ENCODE measurements around the gene KBTBD2. TPM values are rescaled to one million over a fixed set of nuclear protein-coding genes. Genes with fewer than 3 reads are reported as not detected.

KBTBD2 gene
- total and polyA plus RNA-seq, 2 of the 4 experiments (the other 2 are of a cell fraction), result 13.2 to 32.3 TPM

DNA sequence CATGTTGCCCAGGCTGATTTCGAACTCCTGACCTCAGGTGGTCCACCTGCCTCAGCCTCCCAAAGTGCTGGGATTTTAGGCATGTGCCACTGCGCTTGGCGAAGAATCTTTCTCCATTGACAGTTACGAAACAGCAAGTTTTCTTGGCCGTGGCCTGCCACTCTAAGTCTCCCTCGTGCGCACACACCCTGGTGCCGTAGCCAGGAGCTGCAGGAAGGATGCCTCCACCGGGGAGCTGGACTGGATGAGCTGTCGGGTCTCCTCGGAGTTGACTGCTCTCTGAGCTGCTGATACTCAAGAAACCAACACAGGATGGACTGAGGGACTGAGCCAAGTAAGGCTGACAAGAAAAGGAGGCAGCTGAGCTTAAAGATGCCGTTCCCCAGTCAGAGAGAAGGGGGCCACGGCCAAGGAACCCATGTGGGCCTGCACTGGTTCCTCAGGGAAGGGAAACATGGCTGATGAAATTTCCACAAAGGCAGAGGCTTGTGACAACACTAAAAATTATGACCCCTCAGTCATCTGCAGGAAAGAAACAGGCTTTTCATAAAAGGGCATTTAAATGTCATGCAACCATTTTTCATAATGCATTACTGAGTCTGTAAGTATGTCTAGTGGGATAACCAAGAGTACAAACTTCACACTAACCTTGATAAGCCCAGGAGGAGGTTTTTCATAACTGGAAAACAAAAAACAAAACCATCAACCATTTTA is 38.0 kb upstream of the KBTBD2 start:
- Histone ChIP-seq H4K91ac (ENCODE audit: insufficient read depth, low read depth, low read length) (no peak overlapping the region), H2BK20ac (ENCODE audit: low read depth, low read length) (no peak overlapping the region), H3K27me3 (ENCODE audit: control insufficient read depth, insufficient read depth, low read length) (no peaks in the 10 kb centered on the region), H3K4me2 (ENCODE audit: low read depth, low read length) (no peak overlapping the region), H3K56ac (ENCODE audit: extremely low read depth, insufficient read depth, low read length) (no peak overlapping the region), H2AK5ac (ENCODE audit: low read depth, low read length) (no peak overlapping the region), H3K9ac (ENCODE audit: low read depth, low read length) (no peak overlapping the region), H3K23ac (ENCODE audit: low read depth, low read length) (no peak overlapping the region), H3K9me3 (ENCODE audit: control insufficient read depth, insufficient read depth, low read length) (no peaks in the 10 kb centered on the region), H2AK9ac (replicated peaks; ENCODE audit: low read depth, low read length, poor library complexity) (no peak overlapping the region), H4K8ac (ENCODE audit: low read depth in 2 of 2, low read length in 2 of 2) (no peak overlapping the region), H3K18ac (ENCODE audit: low read depth, low read length) (no peak overlapping the region), H2BK15ac (ENCODE audit: low read depth, low read length) (no peak overlapping the region), H2AFZ (replicated peaks; ENCODE audit: low read length, poor library complexity) (no peak overlapping the region), H2BK120ac (ENCODE audit: low read depth, low read length) (no peak overlapping the region), H2BK5ac (ENCODE audit: low read depth, low read length, poor library complexity, severe bottlenecking) (no peak overlapping the region), H3K4me3 (ENCODE audit: insufficient read depth, low read depth, low read length) (no peak overlapping the region), H4K20me1 (ENCODE audit: insufficient read depth, low read length) (0 out of 2 replicates have a peak, but pooled peaks cover 3% of the 10 kb centered on the region), H3K79me1 (ENCODE audit: low read depth in 1 of 2, low read length in 2 of 2) (peaks cover 19 to 54% of the 10 kb centered on the region in 2 experiments), H3K36me3 (ENCODE audit: control insufficient read depth, insufficient read depth, low read length) (peaks cover 33% of the 10 kb centered on the region), H3K4ac (ENCODE audit: low read depth, low read length) (no peak overlapping the region), H4K5ac (ENCODE audit: low read depth, low read length) (no peak overlapping the region), H3K4me1 (ENCODE audit: control insufficient read depth, insufficient read depth, low read length) (no peaks in the 10 kb centered on the region), H3K9me1 (ENCODE audit: insufficient read depth, low read length) (no peaks in the 10 kb centered on the region; the same call in 1 of the 2 replicates), H3K14ac (replicated peaks; ENCODE audit: low read depth, low read length) (no peak overlapping the region), H3K27ac (ENCODE audit: insufficient read depth, low read length) (no peak overlapping the region)
- dilution Hi-C loops (cut with HindIII; ENCODE audit: low sequenced_read_pairs, unreplicated experiment) (no loop called here), intact Hi-C loops (cut with micrococcal nuclease) (no loop called here), in situ Hi-C loops (cut with MboI; ENCODE audit: low sequenced_read_pairs) (no loop called here)
- BruUV-seq (replicated peaks), result no TSS peak
- DNase-seq (no peak), ATAC-seq (ENCODE audit: low read depth) (no peak)
- ChIA-PET CTCF (no interaction called here), POLR2A (ENCODE audit: unreplicated experiment) (interaction anchor here (0.6 kb wide), 1 partner anchor 260 kb away, joined by 10 read pairs; no protein-coding TSS in a partner anchor)
- 89% methylated on average over 8 of the region's 13 CpGs; no CpG with 5 or more reads in 1 of the 2 experiments for WGBS, 2 experiments (ENCODE audit: extremely low coverage in 2 of 2, insufficient read length in 1 of 2)
- TF ChIP-seq MAZ (IDR thresholded peaks at IDR 0.05; ENCODE audit: borderline replicate concordance, low read depth, low read length) (no peak), RCOR1 (IDR thresholded peaks at IDR 0.05; ENCODE audit: insufficient replicate concordance, low read length) (no peak), RAD21 (IDR thresholded peaks at IDR 0.05; ENCODE audit: low read length) (no peak), CEBPB (IDR thresholded peaks at IDR 0.05; ENCODE audit: low read depth, low read length) (no peak), RFX5 (IDR thresholded peaks at IDR 0.05; ENCODE audit: low read depth, low read length) (no peak), POLR2A (IDR thresholded peaks at IDR 0.05; ENCODE audit: low read depth, low read length) (no peak), FOS (IDR thresholded peaks at IDR 0.05; ENCODE audit: low read depth, low read length) (no peak)
- TF ChIP-seq, protein P1, sequence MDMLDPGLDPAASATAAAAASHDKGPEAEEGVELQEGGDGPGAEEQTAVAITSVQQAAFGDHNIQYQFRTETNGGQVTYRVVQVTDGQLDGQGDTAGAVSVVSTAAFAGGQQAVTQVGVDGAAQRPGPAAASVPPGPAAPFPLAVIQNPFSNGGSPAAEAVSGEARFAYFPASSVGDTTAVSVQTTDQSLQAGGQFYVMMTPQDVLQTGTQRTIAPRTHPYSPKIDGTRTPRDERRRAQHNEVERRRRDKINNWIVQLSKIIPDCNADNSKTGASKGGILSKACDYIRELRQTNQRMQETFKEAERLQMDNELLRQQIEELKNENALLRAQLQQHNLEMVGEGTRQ (IDR thresholded peaks at IDR 0.05; ENCODE audit: low read depth, low read length), result no peak
